ENCODE measurements around the gene KY. TPM values are rescaled to one million over a fixed set of nuclear protein-coding genes. Genes with fewer than 3 reads are reported as not detected.
"Not testable (repeated sequence)": the region's sequence is repeated elsewhere in the genome, so short reads cannot be mapped to it uniquely, and the experiment has no call there.

Gene KY
- total RNA-seq, 1 donor from 2014 or later: not detected

- ATAC-seq: no peak
Observed at GRCh38 chr3:134606033-134607025, 44.5 kb downstream of the KY start.

GRCh38 chr3:134605556-134605955 lies 45.3 kb downstream of the KY start:
- ATAC-seq (no peak), DNase-seq (ENCODE audit: low spot score) (no peak)

More at GRCh38 chr3:134606033-134607025, 44.5 kb downstream of the KY start:
- DNase-seq (ENCODE audit: low spot score): no peak

- ATAC-seq (no peak), DNase-seq (ENCODE audit: low spot score) (no peak)
Observed at GRCh38 chr3:134603956-134604355, 46.9 kb downstream of the KY start.

GRCh38 chr3:134603480-134603879 lies 47.3 kb downstream of the KY start:
- DNase-seq (ENCODE audit: low spot score) (no peak), ATAC-seq (peak; percentile 48)

DNA sequence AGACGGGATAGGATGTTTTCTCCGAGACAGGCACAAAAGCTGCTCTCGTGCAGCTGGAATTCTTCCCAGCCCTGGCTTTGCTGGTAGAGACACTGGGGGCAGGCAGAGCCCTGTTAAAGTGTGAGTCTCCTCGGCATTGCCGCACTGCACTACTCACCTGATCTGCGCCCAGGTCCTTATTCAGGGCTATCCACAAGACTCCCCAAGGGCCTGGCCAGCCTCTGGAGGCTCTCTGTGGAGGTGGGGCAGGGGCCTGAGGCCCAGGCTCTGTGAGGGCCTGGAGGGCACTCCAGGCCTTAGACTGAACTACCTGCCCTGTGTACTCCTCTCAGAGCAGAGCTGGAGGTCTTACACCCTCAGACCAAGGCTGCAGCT lies 48.4 kb downstream of the KY start:
- DNase-seq (ENCODE audit: low spot score) (no peak), ATAC-seq (no peak)

- ATAC-seq: no peak
- DNase-seq (ENCODE audit: low spot score): no peak
Observed at GRCh38 chr3:134601539-134602439, 49.0 kb downstream of the KY start.

DNA sequence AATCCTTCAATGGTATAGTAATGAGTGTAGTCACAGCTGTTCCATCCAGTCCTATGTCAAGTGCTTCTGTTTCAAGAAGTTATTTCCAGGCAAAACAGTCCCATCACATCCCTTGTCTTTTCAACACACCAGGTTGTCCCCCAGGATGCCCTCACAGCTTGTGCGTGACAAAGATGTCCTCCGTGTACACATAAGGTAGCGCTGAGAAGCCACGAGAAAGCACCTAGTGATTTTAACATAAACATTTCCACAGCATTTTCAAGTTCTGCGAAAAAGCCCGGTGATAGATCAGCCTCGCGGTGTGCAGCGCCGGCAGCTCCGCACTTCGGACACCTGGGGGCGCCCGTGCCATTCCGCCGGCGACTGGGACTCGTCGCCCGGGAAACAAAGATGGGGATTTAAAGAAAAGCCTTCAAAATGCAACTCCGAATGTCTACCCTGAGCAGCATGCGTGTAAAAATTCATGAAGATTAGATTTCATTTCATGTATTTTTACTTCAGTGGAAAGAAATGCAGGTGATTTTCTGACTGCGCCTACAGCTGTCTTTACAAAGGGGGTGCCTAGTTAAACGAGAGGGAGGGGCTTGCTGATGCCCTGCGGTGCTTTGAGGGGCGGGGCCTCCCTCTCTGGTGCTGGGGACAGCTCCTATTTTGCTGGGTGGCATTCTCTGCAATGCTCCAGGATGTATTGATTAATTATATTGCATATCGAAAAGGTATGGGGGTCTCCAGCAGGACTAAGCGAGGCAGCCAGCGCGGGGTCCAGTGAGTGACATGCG lies 49.9 kb downstream of the KY start:
- peak; percentile 86 for ATAC-seq
- peak; percentile 61 for DNase-seq (ENCODE audit: low spot score)

GRCh38 chr3:134600206-134600605 lies 50.6 kb downstream of the KY start:
- DNase-seq (ENCODE audit: low spot score) (no peak), ATAC-seq (no peak)

GRCh38 chr3:134598763-134599545 lies 51.9 kb downstream of the KY start:
- ATAC-seq: no peak
- no peak for DNase-seq (ENCODE audit: low spot score)

GRCh38 chr3:134597390-134597970 lies 53.3 kb downstream of the KY start:
- DNase-seq (ENCODE audit: low spot score) (no peak), ATAC-seq (no peak)

GRCh38 chr3:134594986-134595385 lies 55.8 kb downstream of the KY start:
- ATAC-seq; DNase-seq (ENCODE audit: low spot score): not testable (repeated sequence)

DNA sequence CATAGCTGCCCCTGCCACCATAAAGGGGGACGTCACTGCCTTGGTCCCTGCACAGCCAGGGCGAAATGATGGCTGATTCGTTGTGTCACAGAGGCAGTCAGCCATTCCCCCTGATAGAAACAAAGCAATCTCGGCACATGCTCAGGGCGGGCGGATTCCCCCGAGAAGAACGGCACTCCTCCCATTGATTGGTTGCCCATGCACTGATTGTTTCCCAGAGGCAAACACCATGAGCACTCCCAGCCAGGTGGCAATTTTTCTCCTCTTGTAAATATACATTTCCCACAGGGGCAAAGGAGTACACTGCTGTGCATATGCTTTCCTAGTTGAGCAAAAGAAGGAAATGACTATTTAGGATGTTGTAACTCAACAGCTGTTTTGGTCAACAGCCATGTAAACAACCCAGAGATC lies 56.5 kb downstream of the KY start:
- ATAC-seq (no peak), DNase-seq (ENCODE audit: low spot score) (no peak)

GRCh38 chr3:134592806-134593205 lies 58.0 kb downstream of the KY start:
- ATAC-seq: no peak
- no peak for DNase-seq (ENCODE audit: low spot score)

DNA sequence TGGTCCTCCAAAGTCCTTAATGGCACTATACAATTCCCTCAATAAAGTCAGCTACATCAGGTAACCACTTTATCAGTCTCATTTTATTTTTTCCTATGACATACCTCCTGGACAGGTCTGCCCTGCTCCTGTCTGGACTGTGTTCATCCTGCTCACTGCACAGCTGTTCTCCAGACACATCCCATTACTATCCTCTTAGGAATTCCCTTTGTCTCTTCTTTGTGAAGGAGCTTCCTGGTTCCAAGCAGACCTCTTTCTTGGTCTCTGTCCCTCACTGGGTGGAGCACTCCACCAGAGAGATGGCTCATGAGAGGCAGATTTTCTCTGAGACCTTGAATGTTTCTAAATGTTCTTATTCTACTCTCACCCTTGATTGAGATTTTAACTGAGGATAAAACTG lies 60.1 kb downstream of the KY start:
- no peak for ATAC-seq
- DNase-seq (ENCODE audit: low spot score): no peak

DNA sequence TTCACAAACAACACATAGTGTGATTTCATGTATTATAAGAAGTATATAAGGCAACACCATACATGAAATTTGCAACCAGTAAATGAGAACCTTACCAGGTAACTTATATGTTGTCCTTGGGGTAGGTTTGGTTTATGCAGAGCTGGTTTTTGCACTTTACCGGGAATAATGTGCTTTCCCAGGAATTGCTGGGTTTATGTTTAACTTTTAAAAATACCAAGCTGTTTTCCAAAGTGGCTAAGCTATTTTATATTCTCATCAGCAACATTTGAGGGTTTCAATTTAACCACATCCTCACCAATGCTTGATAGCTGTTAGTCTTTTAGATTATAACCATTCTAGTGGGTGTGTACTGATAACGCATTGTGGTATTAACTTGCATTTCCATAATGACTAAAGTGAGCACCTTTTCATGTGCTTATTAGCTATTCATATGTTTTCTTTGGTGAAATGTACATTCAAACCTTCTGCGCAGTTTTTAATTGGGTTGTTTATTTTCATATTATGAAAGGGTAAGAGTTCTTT lies 71.6 kb downstream of the KY start:
- DNase-seq (ENCODE audit: low spot score) (no peak), ATAC-seq (no peak)

- ATAC-seq: no peak
- DNase-seq (ENCODE audit: low spot score): no peak
Observed at GRCh38 chr3:134576831-134577230, 74.0 kb downstream of the KY start.

DNA sequence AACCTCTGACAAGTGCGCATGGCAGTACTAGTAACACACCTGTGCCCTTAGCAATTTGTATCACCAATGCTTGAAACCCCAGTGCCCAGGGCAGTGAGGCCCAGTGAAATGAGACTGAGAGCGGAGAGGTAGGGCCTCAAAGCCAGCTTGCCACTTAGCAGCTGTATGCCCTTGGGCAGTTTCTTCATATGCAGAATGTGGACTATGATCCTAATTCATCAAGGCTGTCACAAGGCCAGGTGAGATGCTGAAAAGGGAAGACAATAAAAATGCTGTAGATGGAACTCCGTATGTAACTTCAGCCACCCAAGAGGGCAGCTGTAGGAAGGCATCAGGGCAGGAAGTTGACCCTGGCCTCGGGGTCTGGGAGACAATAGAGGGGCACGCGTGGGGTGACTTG lies 74.4 kb downstream of the KY start:
- no peak for ATAC-seq
- DNase-seq (ENCODE audit: low spot score): no peak

GRCh38 chr3:134569899-134570298 lies 80.9 kb downstream of the KY start:
- not testable (repeated sequence) for ATAC-seq; DNase-seq (ENCODE audit: low spot score)

DNA sequence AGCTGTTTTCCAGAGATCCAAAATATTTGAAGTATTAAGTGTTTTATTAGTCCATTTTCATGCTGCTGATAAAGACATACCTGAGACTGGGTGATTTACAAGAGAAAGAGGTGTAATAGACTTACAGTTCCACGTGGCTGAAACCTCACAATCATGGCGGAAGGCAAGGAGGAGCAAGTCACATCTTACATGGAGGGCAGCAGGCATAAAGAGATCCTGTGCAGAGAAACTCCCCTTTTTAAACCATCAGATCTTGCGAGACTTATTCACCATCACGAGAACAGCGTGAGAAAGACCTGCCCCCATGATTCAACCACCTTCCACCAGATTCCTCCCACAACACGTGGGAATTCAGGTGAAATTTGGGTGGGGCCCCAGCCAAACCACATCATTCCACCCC lies 82.0 kb downstream of the KY start:
- DNase-seq (ENCODE audit: low spot score): no peak
- no peak for ATAC-seq
